ENCODE results near the gene SYNGR2.
A peak's percentile ranks its signal among the peaks of the same experiment; 100 is the strongest.

The SYNGR2 gene

DNA sequence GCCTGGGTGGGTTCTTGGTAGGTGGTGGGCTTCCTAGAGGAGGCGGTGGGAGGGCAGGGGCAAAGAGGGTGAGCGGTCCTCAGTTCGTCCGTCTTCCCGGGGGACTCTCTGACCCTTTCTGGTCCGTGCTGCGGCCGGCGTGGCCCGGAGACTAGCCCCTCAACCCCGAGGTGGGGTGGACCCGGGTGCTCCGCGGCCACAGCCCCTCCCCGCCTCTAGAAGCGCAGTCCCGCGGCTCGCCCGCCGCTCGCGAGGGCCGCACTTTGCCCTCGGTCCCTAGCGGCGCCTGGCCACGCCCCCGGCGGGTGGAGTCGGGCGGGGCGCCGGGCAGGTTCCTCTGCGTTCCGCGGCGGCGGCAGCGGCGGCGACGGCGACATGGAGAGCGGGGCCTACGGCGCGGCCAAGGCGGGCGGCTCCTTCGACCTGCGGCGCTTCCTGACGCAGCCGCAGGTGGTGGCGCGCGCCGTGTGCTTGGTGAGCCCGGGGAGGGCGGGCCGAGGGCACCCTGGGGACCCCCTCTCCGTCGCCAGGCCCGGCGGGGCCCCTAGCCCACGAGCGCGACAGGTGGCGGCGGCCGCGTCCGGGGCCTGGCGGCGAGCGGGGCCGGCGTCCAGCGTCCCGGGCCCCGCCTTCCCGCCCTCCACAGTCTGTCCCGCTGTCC is at the start of gene SYNGR2:
Gene SYNGR2 (plus strand): TSS at position 340 of the 661 bp plus-strand sequence. CDS start 36 bp downstream, at position 376.
- DNase-seq (ENCODE audit: low read depth in 2 of 2): peak; percentile 66 to 69

GRCh38 chr17:78118801-78119241 is 49.6 kb upstream of the SYNGR2 start:
- DNase-seq (ENCODE audit: low read depth in 2 of 2): no peak

GRCh38 chr17:78120537-78120936 is 47.8 kb upstream of the SYNGR2 start:
- DNase-seq (ENCODE audit: low read depth in 2 of 2): no peak

GRCh38 chr17:78120971-78121800 is 47.2 kb upstream of the SYNGR2 start:
- DNase-seq (ENCODE audit: low read depth in 2 of 2): no peak

DNA sequence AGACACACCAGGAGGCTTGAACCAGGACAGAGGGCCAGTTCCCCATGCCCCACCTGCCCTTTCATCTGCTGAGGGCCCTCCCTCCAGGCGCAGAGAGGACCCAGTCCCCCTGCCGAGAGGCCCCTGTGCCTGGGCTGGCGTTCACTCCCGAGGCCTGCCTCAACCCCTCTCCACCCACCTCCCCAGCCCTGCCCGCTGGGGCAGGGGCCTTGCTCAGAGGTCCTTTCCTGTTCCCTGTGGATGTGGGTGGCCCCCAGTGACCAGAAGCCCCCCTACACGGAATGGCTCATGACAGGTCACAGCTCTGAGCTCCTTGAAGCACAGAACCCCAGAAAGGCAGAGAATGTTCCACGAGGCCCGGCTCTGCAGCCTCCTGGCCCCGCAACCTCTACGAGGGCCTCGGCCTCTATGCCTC is 46.6 kb upstream of the SYNGR2 start:
- no peak for DNase-seq (ENCODE audit: low read depth in 2 of 2)

DNA sequence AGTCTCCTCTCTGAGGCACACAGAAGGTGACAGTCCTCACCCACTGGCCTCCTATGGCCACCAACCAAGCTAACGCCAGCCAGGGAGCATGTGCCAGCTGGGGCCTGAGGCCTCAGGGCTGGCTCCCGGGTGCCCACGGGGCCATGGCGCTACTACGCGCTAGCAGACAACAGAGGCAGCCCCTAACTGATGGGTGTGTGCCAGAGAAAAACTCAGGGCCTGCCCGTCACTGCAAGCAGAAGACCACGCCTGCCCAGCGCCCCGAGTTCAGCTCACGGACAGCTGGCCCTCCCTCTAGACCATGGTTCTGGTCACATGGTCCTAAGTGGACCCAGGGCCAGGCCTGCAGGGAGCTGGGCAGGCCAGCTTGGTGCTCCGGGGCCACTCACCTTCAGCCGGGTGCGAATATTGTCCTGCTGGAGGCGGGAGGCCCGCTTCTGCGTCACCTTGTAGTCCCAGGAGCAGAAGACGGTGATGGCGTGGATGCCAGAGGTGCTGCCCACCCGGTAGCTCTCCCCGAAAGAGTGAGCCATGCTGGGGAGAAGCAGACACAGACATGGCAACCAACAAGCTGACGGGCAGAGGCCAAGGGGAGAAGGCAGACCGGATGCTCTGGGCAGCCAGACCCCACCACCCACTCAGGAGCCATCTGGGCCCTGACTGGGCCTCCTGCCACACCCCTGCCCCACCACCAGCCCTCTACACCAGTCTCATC is 46.0 kb upstream of the SYNGR2 start:
- no peak for DNase-seq (ENCODE audit: low read depth in 2 of 2)

GRCh38 chr17:78122931-78123249 is 45.5 kb upstream of the SYNGR2 start:
- no peak for DNase-seq (ENCODE audit: low read depth in 2 of 2)

DNA sequence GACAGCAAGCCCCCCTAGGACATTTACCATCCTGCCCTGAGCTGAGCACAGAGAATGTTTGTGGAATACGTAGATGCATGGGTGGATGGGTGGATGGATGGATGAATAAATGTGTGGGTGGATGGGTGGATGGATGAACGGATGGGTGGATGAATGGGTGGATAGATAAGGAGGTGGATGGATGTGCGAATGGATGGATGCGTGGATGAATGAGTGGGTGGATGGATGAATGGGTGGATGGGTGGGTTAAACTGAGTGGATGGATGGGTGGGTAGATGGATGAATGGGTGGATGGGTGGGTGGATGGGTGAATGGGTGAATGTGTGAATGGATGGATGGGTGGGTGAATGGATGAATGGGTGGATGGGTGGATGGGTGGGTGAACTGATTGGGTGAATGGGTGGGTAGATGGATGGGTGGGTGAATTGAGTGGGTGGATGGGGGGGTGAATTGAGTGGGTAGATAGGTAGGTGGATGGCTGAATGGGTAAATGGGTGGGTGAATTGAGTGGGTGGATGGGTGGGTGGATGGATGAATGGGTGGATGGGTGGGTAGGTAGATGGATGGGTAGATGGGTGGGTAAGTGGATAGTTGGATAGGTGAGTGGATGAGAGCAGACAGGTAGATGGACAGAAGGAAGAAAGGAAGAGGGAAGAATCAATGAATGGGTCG is 45.0 kb upstream of the SYNGR2 start:
- DNase-seq (ENCODE audit: low read depth in 2 of 2): no peak

- DNase-seq (ENCODE audit: low read depth in 2 of 2): no peak
Observed at GRCh38 chr17:78124081-78124835, 44.1 kb upstream of the SYNGR2 start.

DNA sequence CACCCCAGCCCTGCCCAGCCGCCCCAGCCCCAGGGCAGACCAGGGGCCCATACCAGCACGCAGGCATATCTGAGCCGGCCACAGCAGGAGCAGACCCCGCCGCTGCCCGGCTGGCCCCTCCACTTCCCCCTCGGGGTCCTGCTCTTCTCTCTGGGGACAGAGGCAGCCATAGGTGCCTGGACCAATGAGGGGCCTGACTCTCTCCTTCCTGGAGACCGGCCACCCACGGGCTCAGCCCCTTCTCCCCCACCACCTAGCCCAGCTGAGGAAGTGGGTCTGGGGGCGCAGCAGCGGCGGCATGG is 43.6 kb upstream of the SYNGR2 start:
- DNase-seq (ENCODE audit: low read depth in 2 of 2): no peak

- DNase-seq (ENCODE audit: low read depth in 2 of 2): no peak
Observed at GRCh38 chr17:78125138-78125913, 43.1 kb upstream of the SYNGR2 start.

- DNase-seq (ENCODE audit: low read depth in 2 of 2): no peak
Observed at GRCh38 chr17:78125976-78126894, 42.1 kb upstream of the SYNGR2 start.

DNA sequence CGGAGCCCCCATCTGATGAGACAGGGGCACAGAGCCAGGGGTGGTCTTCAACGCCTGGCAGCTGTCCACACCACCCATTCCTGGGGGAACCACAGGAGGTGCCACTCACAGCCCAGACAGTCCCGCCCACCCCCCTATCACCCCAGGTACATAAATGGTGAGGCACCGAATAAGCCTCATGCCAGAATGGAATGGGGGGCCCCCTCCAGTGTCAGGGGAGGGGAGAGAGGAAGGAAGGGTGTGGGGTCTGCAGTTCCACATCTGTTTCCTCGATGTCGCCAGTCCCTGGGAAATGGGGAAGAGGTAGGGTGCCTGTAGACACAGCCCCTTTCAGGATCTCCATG is 41.5 kb upstream of the SYNGR2 start:
- no peak for DNase-seq (ENCODE audit: low read depth in 2 of 2)

GRCh38 chr17:78127239-78127887 is 41.0 kb upstream of the SYNGR2 start:
- DNase-seq (ENCODE audit: low read depth in 2 of 2): peak in 1 of 2 donors; percentile 49

- DNase-seq (ENCODE audit: low read depth in 2 of 2): no peak
Observed at GRCh38 chr17:78127888-78128550, 40.4 kb upstream of the SYNGR2 start.

DNA sequence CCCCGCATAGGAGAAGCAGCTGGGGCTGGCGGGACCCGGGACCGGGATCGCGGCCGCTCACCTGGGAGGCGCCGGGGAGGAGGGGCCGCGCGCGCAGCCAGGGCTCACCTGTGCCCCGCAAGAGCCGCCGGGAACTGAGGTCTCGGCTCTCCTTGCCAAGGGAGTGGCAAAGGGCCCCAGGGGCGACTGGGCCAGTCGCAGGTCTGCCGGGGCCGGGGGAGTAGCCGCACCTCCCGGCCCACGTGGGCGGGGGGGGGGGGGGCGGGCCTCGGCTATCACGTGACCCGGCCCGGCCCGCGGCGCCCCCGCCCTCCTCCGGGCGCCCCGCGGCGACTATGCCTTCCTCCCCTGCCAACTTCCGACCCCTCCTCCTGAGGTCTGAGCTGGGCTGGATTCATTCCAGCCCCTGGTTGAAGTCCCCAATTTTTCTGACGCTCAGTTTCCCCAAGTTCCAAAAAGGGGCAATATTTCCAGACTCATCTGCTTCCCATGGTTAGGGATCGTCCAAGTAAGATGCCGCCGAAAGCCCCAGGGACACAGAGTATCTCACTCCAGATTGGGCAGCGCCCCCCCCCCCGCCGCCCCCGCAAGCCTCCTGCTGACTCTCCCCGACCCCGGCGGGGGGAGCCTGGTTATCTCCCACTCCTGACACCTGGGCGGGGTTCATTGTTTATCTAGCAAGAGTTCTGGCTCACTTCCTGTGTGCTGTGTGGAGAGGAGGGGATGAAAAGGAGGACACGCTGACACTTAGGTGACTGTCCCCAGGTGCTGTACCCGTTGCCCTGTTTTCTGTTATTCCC is 39.6 kb upstream of the SYNGR2 start, which contains the start of gene TMC6:
Gene TMC6 (minus strand): TSS at position 205 of the 800 bp plus-strand sequence. CDS start 1,923 bp downstream, outside the sequence.
- DNase-seq (ENCODE audit: low read depth in 2 of 2): peak in 1 of 2 donors; percentile 62

GRCh38 chr17:78129351-78130089 is 38.9 kb upstream of the SYNGR2 start:
- no peak for DNase-seq (ENCODE audit: low read depth in 2 of 2)

Data from activated CD8-positive, alpha-beta memory T cell treated with anti-CD3 and anti-CD28 coated beads for 4 hours (primary cell).